ENCODE results near the gene KRTAP10-10. TPM values are rescaled to one million over a fixed set of nuclear protein-coding genes. Genes with fewer than 3 reads are reported as not detected.
"Not testable (repeated sequence)": the region's sequence is repeated elsewhere in the genome, so short reads cannot be mapped to it uniquely, and the experiment has no call there.

Gene KRTAP10-10
- total RNA-seq, 4 donors from 2014 or later = not detected

DNA sequence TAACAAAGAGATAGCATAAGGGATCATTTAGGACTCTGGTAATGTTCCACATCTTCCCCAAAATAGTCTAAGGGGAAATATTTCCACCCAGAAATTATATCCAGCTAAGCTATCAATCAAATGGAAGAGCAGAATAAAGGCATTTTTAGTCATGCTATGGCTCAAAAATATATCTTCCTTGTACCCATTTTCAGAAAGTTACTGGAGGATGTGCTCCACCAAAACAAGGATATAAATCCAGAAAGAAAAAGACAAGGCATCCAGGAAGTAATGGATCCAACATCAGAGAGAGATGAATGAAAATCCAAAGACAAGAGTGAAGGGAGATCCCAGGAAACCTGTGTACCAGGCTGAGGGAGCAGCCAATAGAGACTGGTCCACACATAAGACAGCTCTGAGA lies 28.0 kb upstream of the KRTAP10-10 start:
- H3K4me3 ChIP-seq = no peak overlapping the region
- H3K36me3 ChIP-seq = no peaks in the 10 kb centered on the region
- H3K27me3 ChIP-seq = peaks cover 0 to 10% (median 3%) of the 10 kb centered on the region in 3 donors
- no peaks in the 10 kb centered on the region for H3K4me1 ChIP-seq
- in situ Hi-C loops (cut with MboI; ENCODE audit: low sequenced_read_pairs in 4 of 4) (no loop called here), intact Hi-C loops (cut with DNase I; ENCODE audit: low total_unique reads) (no loop called here)
- no peaks in the 10 kb centered on the region for H3K9me3 ChIP-seq
- no peak overlapping the region for H3K27ac ChIP-seq
- ATAC-seq = no peak
- TF ChIP-seq, protein P1, sequence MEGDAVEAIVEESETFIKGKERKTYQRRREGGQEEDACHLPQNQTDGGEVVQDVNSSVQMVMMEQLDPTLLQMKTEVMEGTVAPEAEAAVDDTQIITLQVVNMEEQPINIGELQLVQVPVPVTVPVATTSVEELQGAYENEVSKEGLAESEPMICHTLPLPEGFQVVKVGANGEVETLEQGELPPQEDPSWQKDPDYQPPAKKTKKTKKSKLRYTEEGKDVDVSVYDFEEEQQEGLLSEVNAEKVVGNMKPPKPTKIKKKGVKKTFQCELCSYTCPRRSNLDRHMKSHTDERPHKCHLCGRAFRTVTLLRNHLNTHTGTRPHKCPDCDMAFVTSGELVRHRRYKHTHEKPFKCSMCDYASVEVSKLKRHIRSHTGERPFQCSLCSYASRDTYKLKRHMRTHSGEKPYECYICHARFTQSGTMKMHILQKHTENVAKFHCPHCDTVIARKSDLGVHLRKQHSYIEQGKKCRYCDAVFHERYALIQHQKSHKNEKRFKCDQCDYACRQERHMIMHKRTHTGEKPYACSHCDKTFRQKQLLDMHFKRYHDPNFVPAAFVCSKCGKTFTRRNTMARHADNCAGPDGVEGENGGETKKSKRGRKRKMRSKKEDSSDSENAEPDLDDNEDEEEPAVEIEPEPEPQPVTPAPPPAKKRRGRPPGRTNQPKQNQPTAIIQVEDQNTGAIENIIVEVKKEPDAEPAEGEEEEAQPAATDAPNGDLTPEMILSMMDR (IDR thresholded peaks at IDR 0.05 in 4 of 5, conservative IDR thresholded peaks at IDR 0.05 in 1 of 5) = no peak
- no peak for TF ChIP-seq POLR2A (IDR thresholded peaks at IDR 0.05)
- no peak for DNase-seq

DNA sequence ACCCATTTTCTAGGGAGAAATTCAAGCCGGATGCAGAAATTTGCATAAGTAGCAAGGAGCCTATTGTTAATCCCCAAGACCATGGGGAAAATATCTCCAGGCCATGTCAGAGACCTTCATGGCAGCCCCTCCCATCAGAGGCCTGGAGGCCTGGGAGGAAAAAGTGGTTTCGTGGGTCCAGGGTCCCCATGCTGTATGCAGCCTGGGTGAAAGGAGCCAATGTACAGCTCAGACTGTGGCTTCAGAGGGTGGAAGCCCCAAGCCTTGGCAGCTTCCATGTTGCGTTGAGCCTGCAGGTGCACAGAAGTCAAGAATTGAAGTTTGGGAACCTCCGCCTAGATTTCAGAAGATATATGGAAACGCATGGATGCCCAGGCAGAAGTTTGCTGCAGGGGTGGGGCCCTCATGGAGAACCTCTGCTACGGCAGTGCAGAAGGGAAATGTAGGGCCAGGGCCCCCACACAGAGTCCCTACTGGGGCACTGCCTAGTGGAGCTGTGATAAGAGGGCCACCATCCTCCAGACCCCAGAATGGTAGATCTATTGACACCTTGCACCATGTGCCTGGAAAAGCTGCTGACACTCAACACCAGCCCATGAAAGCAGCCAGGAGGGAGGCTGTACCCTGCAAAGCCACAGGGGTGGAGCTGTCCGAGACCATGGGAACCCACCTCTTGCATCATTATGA lies 26.9 kb upstream of the KRTAP10-10 start:
- H3K4me1 ChIP-seq; H3K9me3 ChIP-seq; H3K36me3 ChIP-seq; H3K4me3 ChIP-seq; intact Hi-C loops (cut with DNase I; ENCODE audit: low total_unique reads); ATAC-seq; in situ Hi-C loops (cut with MboI; ENCODE audit: low sequenced_read_pairs in 4 of 4); H3K27ac ChIP-seq; DNase-seq: not testable (repeated sequence)
- H3K27me3 ChIP-seq = peaks cover 3 to 11% (median 5%) of the 10 kb centered on the region in 3 donors

DNA sequence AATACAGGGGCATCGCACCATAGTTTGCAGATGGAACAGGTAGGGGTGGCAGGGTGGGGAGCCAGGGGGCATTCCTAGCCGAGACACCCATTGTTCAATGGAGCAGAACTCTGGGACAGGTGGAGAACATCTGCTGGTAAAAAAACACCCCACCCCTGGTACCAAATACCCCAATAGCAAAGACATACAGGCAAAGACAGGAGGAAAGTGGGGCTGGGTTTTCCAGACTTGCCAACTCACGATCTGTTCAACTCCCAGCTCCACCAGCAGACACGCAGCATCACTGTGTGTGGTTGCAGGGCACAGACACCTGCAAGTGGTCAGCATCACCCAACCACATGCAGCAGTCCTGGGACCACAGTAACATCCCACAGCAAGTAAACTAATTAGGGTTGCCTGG lies 25.6 kb upstream of the KRTAP10-10 start:
- no peak for DNase-seq
- H3K4me1 ChIP-seq = no peaks in the 10 kb centered on the region
- no peaks in the 10 kb centered on the region for H3K9me3 ChIP-seq
- in situ Hi-C loops (cut with MboI; ENCODE audit: low sequenced_read_pairs in 4 of 4) = no loop called here
- H3K4me3 ChIP-seq = no peak overlapping the region
- intact Hi-C loops (cut with DNase I; ENCODE audit: low total_unique reads) = no loop called here
- no peak for ATAC-seq
- H3K36me3 ChIP-seq = no peaks in the 10 kb centered on the region
- no peak overlapping the region for H3K27ac ChIP-seq
- TF ChIP-seq, protein P1 (IDR thresholded peaks at IDR 0.05 in 4 of 5, conservative IDR thresholded peaks at IDR 0.05 in 1 of 5) = no peak
- TF ChIP-seq POLR2A (IDR thresholded peaks at IDR 0.05) = no peak
- peaks cover 5 to 11% (median 5%) of the 10 kb centered on the region in 3 donors for H3K27me3 ChIP-seq

DNA sequence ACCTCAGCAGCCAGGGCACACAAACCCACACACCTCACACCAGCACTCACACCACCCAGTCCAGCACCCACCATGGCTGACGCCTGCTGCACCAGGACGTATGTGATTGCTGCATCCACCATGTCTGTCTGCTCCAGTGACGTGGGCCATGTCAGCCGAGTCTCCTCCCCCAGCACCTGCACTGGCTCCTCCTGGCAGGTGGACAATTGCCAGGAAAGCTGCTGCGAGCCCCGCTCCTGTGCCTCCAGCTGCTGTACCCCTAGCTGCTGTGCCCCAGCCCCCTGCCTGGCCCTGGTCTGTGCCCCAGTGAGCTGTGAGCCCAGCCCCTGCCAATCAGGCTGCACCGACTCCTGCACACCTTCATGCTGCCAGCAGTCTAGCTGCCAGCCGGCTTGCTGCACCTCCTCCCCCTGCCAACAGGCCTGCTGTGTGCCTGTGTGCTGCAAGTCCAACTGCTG lies 25.1 kb upstream of the KRTAP10-10 start, which contains the start of gene KRTAP10-8:
KRTAP10-8 (plus strand) TSS at position 51 of the 458 bp plus-strand sequence; CDS start at position 73, 22 bp downstream.
- Histone ChIP-seq H3K4me3 (no peak within 1 kb of the TSS), H3K36me3 (no peaks in the 10 kb centered on the region), H3K4me1 (no peaks in the 10 kb centered on the region), H3K27me3 (peaks cover 5 to 11% (median 5%) of the 10 kb centered on the region in 3 donors), H3K9me3 (no peaks in the 10 kb centered on the region), H3K27ac (no peak within 1 kb of the TSS)
- intact Hi-C loops (cut with DNase I; ENCODE audit: low total_unique reads) = no loop called here
- DNase-seq (no peak), ATAC-seq (no peak)
- in situ Hi-C loops (cut with MboI; ENCODE audit: low sequenced_read_pairs in 4 of 4) = no loop called here
- no peak for TF ChIP-seq POLR2A (IDR thresholded peaks at IDR 0.05)
- TF ChIP-seq, protein P1 (IDR thresholded peaks at IDR 0.05 in 4 of 5, conservative IDR thresholded peaks at IDR 0.05 in 1 of 5) = no peak

DNA sequence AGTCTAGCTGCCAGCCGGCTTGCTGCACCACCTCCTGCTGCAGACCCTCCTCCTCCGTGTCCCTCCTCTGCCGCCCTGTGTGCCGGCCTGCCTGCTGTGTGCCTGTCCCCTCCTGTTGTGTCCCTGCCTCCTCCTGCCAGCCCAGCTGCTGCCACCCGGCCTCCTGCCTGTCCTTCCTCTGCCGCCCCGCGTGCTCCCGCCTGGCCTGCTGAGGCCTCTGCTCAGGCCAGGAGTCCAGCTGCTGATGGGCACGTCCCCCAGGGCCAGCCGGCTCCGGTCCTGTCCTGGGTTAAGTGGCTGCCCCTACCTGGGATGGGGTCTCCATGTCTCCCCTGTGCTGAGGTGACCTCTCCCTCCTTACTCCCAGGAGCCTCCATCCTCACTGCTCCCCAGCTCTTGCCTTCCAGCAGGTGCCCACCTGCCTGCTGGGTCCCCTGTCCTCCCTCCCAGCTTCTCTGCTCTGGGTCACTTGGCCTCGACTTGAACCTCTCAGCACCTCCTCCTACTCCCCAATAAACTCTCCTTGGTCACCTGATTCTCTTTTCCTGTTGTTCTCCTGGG lies 24.4 kb upstream of the KRTAP10-10 start:
- H3K27me3 ChIP-seq = peaks cover 5 to 11% (median 5%) of the 10 kb centered on the region in 3 donors
- TF ChIP-seq, protein P1 (IDR thresholded peaks at IDR 0.05 in 4 of 5, conservative IDR thresholded peaks at IDR 0.05 in 1 of 5) = no peak
- TF ChIP-seq POLR2A (IDR thresholded peaks at IDR 0.05) = no peak
- no peaks in the 10 kb centered on the region for H3K36me3 ChIP-seq
- in situ Hi-C loops (cut with MboI; ENCODE audit: low sequenced_read_pairs in 4 of 4) = no loop called here
- H3K27ac ChIP-seq = no peak overlapping the region
- no peaks in the 10 kb centered on the region for H3K4me1 ChIP-seq
- ATAC-seq = no peak
- intact Hi-C loops (cut with DNase I; ENCODE audit: low total_unique reads) = no loop called here
- H3K4me3 ChIP-seq = no peak overlapping the region
- DNase-seq = no peak
- H3K9me3 ChIP-seq = no peaks in the 10 kb centered on the region
